GM11168 (cell line): ENCODE results near the gene THSD7A.

Source experiments
- in situ Hi-C: fragments of 300-500 bp; cut with MboI; formaldehyde crosslinking; loops from one replicate; pipeline ENCODE4 v1.12.0; 2022; ENCODE audit warnings: low sequenced_read_pairs; ENCODE audit not compliant: unreplicated experiment

THSD7A gene

DNA sequence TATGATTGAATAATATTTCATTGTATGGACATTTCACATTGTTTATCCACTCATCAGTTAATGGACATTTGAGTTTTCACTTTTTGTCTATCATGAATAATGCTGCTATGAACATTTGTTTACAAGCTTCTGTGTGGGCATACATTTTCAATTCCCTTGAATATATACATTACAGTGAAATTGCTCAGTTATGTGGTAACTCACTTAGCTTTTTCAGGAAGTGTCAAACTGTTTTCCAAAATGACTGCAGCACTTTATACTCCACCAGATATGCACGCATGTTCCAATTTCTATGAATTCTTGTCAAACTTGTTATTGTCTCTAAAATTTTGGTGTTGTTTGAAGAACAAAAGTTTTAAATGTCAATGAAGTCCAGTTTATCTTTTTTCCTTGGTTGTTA is 401.2 kb downstream of the THSD7A start:
- in situ Hi-C loops: no loop called here

DNA sequence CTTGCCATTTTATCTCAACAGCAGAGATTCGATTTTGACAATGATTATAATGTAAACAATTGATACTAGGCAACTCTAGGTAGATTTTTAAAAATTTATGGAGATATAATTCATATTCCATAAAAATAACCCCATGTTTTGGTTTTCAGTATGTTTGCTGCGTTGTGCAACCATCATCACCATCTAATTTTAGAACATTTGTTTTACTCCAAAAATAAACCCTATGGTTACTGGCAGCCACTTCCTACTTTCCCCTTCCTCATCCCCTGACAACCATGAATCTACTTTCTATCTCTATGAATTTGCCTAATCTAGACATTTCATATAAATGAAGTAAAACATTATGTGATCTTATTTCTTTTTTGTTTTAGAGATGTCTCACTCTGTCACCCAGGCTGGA is 401.9 kb downstream of the THSD7A start:
- in situ Hi-C loops: no loop called here

GRCh38 chr7:11428877-11429581 is 403.0 kb downstream of the THSD7A start:
- in situ Hi-C loops: no loop called here

DNA sequence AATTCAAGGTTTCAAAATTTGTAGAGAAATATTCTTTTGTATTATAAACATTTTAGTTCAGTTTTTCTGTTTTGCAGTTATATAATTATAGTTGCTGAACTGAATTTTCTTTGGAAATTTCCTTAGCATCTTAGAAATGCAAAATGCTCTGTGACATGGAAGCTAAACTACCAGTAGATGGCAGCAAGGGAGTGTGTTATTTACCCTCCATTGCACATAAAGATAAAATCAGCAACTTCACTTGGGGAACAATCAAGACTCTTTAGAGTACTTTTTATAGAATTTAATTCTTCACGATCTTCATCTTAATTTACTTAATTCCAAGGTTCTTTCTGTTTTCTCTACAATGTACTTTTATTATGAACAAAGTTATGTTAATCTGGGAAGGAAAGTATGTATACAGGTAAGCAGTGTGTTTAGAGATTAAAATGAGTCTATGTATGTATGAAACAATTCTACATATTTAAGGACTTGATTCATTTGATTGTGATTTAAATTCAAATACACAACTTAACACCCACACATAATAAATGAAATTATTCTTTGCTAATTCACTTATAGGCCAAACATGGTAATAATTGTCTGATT is 404.2 kb downstream of the THSD7A start:
- in situ Hi-C loops: no loop called here

DNA sequence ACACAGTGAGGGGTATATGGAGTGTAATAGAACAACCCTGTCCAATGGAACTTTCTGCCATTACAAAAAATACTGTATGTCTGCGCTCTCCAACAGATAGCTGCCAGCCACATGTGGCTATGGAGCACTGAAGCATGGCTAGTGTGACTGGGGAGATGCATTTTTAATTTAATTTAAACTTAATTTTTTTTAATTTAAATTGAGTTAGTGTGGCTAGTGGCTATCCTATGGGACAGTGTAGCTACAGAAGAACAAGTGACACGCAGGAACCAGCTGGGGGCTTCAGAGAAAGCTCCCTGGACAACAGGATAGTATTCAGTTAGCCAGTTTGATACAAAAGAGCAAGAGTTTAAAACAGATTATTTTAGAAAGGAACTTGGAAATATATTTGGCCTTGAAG is 408.0 kb downstream of the THSD7A start:
- in situ Hi-C loops: no loop called here

DNA sequence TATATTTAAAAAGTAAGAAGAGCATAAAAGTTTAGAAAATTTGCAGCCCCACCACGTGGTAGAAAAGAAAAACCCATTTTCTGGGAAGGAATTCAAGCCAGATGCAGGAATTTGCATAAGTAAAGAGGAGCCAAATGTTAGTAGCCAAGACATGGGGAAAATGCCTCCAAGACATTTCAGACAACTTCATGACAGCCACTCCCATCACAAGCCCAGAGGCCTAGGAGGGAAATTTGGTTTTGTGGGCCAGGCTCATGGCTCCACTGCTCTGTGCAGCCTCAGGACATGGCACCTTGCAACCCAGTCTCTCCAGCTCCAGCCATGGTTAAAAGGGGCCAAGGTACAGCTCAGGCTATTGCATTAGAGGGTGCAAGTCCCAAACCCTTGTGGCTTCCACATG is 411.9 kb downstream of the THSD7A start:
- in situ Hi-C loops: no loop called here

- in situ Hi-C loops: no loop called here
Observed at GRCh38 chr7:11416641-11417458, 415.1 kb downstream of the THSD7A start.

- in situ Hi-C loops: no loop called here
Observed at GRCh38 chr7:11415101-11415500, 416.9 kb downstream of the THSD7A start.

GRCh38 chr7:11413901-11414300 is 418.1 kb downstream of the THSD7A start:
- in situ Hi-C loops: no loop called here

- in situ Hi-C loops: no loop called here
Observed at GRCh38 chr7:11412036-11412435, 420.0 kb downstream of the THSD7A start.

DNA sequence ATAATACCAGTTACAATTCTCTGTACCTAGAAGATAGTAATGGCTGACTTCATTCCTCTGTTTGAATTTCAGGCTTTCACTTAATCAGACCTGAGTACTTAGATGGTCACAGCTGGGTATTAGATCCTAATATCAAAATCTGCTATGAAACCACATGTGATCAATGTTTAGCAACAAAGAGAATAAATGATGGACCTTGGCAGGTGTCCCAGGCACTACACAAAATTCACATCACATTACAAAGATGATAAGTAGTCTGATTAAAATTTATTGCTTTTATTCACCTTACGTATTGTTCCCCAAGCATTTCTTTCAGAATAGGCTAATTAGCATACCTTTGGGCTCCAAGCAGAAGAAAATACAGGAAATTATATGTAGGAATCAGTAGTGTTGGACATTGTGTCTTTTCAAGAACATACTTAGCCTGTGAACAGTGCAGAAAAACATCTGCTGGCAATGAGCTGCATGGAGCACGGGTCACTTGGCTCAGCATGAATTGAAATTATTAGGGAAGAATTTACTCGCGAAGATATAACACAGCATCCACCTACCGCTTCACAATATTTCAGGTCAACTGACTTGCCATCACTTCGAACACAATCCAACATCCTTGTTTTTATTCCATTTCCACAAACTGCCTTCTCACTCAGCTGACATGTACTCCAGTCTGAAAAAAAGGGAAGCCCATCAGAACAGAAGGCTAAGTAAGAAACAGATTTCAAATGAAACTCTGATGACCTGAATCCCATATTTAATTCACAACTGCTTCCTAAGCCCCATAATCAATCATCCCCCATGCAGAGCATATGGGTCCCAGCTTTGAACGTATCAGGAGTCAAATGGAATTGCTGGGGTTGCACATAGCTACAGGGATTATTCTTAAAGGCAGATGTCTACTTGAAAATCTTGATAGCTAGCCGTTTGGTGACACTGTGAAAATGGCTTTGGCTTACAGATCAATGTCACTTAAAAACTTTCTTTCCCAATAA is 421.0 kb downstream of the THSD7A start:
- in situ Hi-C loops: no loop called here

- in situ Hi-C loops: no loop called here
Observed at GRCh38 chr7:11404355-11404754, 427.6 kb downstream of the THSD7A start.

- in situ Hi-C loops: no loop called here
Observed at GRCh38 chr7:11403781-11404180, 428.2 kb downstream of the THSD7A start.

DNA sequence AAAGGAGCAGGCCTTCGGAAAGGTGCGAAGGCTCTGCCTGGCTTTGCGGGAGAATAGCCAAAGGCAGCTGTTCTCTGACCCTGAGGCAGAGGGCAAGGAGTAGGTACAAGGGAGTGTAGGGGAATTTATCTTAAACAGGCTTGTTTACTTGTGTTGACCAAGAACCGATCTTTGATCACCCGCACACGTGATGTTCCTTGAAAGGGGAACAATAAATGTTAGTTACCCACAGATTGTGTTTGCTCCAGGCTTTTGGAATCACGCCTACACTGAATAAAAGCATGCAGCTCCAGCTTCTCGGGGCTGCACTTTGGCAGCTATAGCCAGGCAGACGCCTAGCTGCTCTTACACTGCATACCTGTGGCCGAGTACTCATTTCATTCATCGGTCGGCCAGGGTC is 437.6 kb downstream of the THSD7A start:
- in situ Hi-C loops: no loop called here

DNA sequence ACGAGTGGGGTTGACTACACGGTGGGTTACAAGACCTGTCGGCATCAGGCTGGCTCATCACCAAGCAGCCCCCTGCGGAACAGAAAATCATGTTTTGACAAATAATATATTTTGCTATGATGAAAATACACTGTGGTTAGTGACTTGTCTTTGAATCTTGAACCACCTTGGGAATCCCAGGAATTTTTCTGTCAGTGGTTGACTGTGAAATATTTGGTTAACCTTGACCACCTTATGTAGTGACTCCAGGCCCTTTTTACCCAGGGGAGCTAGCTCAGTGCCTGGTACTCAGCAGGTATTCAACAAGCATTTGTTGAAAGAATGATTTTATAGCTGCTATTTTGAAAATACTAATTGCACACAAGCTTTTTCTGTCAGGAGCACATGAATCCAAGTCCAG is 452.4 kb downstream of the THSD7A start:
- in situ Hi-C loops: no loop called here

DNA sequence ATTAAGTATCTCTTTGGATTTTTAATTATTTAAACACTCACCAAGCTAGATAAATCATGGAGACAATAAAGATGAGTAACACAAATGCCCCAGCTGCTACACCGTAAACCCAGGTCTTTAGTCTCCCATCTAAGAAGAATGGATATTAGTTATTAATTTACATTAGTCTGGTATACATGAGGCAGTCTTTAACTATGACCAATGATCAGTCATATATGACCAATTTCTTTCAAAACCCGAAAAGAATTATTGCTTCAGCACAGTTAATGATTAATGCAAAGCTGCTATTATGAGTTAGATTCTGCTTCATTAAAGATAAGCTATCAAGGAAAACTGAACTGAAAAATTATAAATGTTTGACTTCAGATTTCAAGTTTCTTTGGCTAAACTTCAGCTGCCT is 455.5 kb downstream of the THSD7A start:
- in situ Hi-C loops: no loop called here

DNA sequence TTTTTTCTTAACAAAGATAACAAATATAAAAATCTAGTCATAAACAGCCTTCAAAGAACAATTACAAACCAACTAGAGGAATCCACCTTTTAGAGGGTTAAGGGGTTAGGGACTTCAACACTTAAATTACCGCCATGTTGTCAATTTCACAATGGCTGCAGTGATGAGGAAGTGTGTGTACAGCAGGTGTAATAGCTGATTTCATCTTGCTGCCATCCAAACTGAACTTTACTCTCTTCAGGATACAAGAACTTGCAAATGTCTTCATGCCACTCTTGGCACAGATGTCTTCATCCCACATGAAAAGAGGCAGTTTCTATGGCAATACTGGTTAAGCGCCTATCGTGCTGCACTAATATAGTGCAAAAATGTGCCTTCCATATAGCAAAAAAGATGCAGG is 457.4 kb downstream of the THSD7A start:
- in situ Hi-C loops: no loop called here

GRCh38 chr7:11373546-11374142 is 458.4 kb downstream of the THSD7A start:
- in situ Hi-C loops: no loop called here

- in situ Hi-C loops: no loop called here
Observed at GRCh38 chr7:11369696-11370095, 462.3 kb downstream of the THSD7A start.

GRCh38 chr7:11366118-11366517 is 465.9 kb downstream of the THSD7A start:
- in situ Hi-C loops: no loop called here
